DOHH2 (cell line): Measurements from ENCODE around the gene SLC8A3.

Experiments used
- H3F3A ChIP-seq: fragments of 200-600 bp; sonication (generic), shearing (Covaris generic); 2 replicates; pipeline ENCODE4 v1.6.0; 2016; ENCODE audit warnings: antibody characterized with exemption, mild to moderate bottlenecking; ENCODE audit not compliant: control insufficient read depth, insufficient read depth
- H3K27ac ChIP-seq: fragments of 200-600 bp; sonication (generic); 2 replicates; pipeline ENCODE4 v1.5.1; 2014; ENCODE audit warnings: low read depth, mild to moderate bottlenecking, low read length, moderate library complexity
- H3K27me3 ChIP-seq: fragments of 200-600 bp; sonication (generic); 2 replicates; pipeline ENCODE4 v1.6.1; 2014; ENCODE audit warnings: mild to moderate bottlenecking, low read length, mixed read lengths; ENCODE audit not compliant: control insufficient read depth
- H3K36me3 ChIP-seq: fragments of 200-600 bp; sonication (generic); 2 replicates; pipeline ENCODE4 v1.6.1; 2014; ENCODE audit warnings: mild to moderate bottlenecking, low read length, moderate library complexity, mixed read lengths; ENCODE audit not compliant: control insufficient read depth
- H3K4me1 ChIP-seq: fragments of 200-600 bp; sonication (generic); 2 replicates; pipeline ENCODE4 v1.6.1; 2014; ENCODE audit warnings: mild to moderate bottlenecking, low read length, mixed read lengths; ENCODE audit not compliant: control insufficient read depth
- H3K4me2 ChIP-seq: fragments of 200-600 bp; sonication (generic); 2 replicates; pipeline ENCODE4 v1.6.0; 2014; ENCODE audit warnings: mild to moderate bottlenecking, low read length, moderate library complexity
- H3K4me3 ChIP-seq: fragments of 200-600 bp; sonication (generic); 2 replicates; pipeline ENCODE4 v1.5.1; 2014; ENCODE audit warnings: mild to moderate bottlenecking, low read length, mixed read lengths
- H3K79me2 ChIP-seq: fragments of 200-600 bp; sonication (generic); 2 replicates; pipeline ENCODE4 v1.6.1; 2014; ENCODE audit warnings: mild to moderate bottlenecking, low read length, mixed read lengths; ENCODE audit not compliant: control insufficient read depth
- H3K9me2 ChIP-seq: fragments of 200-600 bp; sonication (generic); replicated peaks from 2 replicates; pipeline ENCODE4 v1.6.1; 2014; ENCODE audit warnings: mild to moderate bottlenecking, low read length, mixed read lengths; ENCODE audit not compliant: control insufficient read depth
- H3K9me3 ChIP-seq: fragments of 200-600 bp; sonication (generic); 2 replicates; pipeline ENCODE4 v1.6.1; 2014; ENCODE audit warnings: antibody characterized with exemption, low read length, mixed read lengths; ENCODE audit not compliant: control insufficient read depth, insufficient read depth
- H4K20me1 ChIP-seq: fragments of 200-600 bp; sonication (generic); 2 replicates; pipeline ENCODE4 v1.6.0; 2014; ENCODE audit warnings: low read depth, mild to moderate bottlenecking, antibody characterized with exemption, low read length, moderate library complexity; ENCODE audit not compliant: control insufficient read depth, insufficient read depth
- CTCF ChIP-seq: fragments of 200-600 bp; sonication (generic); IDR thresholded peaks from one replicate; pipeline ENCODE4 v1.5.1; 2014; ENCODE audit warnings: antibody characterized with exemption, mild to moderate bottlenecking, low read depth, low read length; ENCODE audit not compliant: poor library complexity, severe bottlenecking
- EZH2phosphoT487 ChIP-seq: fragments of 200-600 bp; sonication (generic); IDR thresholded peaks from 2 replicates; pipeline ENCODE4 v1.6.1; 2017; ENCODE audit warnings: borderline replicate concordance, mild to moderate bottlenecking, antibody characterized with exemption, low read length, moderate library complexity, mixed read lengths

SLC8A3 gene

GRCh38 chr14:70116278-70116677 lies 72.5 kb downstream of the SLC8A3 start:
- Histone ChIP-seq H3K27me3 (peaks cover 4% of the 10 kb centered on the region; the same call in 1 of the 2 replicates), H3K9me2 (no peaks in the 10 kb centered on the region), H4K20me1 (no peaks in the 10 kb centered on the region), H3K79me2 (no peaks in the 10 kb centered on the region), H3K4me1 (no peaks in the 10 kb centered on the region), H3K27ac (no peak overlapping the region), H3K36me3 (no peaks in the 10 kb centered on the region), H3K4me2 (no peak overlapping the region), H3K9me3 (no peaks in the 10 kb centered on the region), H3K4me3 (no peak overlapping the region), H3F3A (no peaks in the 10 kb centered on the region)
- TF ChIP-seq CTCF (no peak), EZH2phosphoT487 (no peak)

GRCh38 chr14:70114621-70115156 lies 74.1 kb downstream of the SLC8A3 start:
- Histone ChIP-seq H3K4me2 (no peak overlapping the region), H3K9me3 (no peaks in the 10 kb centered on the region)

GRCh38 chr14:70113211-70113610 lies 75.5 kb downstream of the SLC8A3 start:
- no peaks in the 10 kb centered on the region for H3K36me3 ChIP-seq
- no peaks in the 10 kb centered on the region for H3F3A ChIP-seq
- no peak for TF ChIP-seq EZH2phosphoT487
- TF ChIP-seq CTCF, result no peak
- no peaks in the 10 kb centered on the region for H4K20me1 ChIP-seq
- H3K79me2 ChIP-seq, result no peaks in the 10 kb centered on the region
- no peak overlapping the region for H3K4me2 ChIP-seq
- no peaks in the 10 kb centered on the region for H3K9me3 ChIP-seq
- H3K4me1 ChIP-seq, result no peaks in the 10 kb centered on the region
- H3K9me2 ChIP-seq, result no peaks in the 10 kb centered on the region
- no peak overlapping the region for H3K4me3 ChIP-seq
- no peak overlapping the region for H3K27ac ChIP-seq
- no peaks in the 10 kb centered on the region for H3K27me3 ChIP-seq

More at GRCh38 chr14:70114621-70115156, 74.1 kb downstream of the SLC8A3 start:
- TF ChIP-seq CTCF, result no peak
- no peak for TF ChIP-seq EZH2phosphoT487
- Histone ChIP-seq H3K27ac (no peak overlapping the region), H4K20me1 (no peaks in the 10 kb centered on the region), H3K9me2 (no peaks in the 10 kb centered on the region), H3F3A (no peaks in the 10 kb centered on the region), H3K27me3 (peaks cover 4% of the 10 kb centered on the region; the same call in 1 of the 2 replicates), H3K4me1 (no peaks in the 10 kb centered on the region), H3K79me2 (no peaks in the 10 kb centered on the region), H3K4me3 (no peak overlapping the region), H3K36me3 (no peaks in the 10 kb centered on the region)
